WTC11 (cell line): ENCODE data around the gene BMP4.

Experiments used
- TEAD4 ChIP-seq: sonication (generic); formaldehyde crosslinking; IDR thresholded peaks from 2 replicates; pipeline ENCODE4 v1.8.0; 2022; ENCODE audit warnings: mild to moderate bottlenecking, missing genetic modification reagents
- TP53 ChIP-seq: sonication (generic); formaldehyde crosslinking; IDR thresholded peaks from 2 replicates; pipeline ENCODE4 v1.8.1; 2023; ENCODE audit warnings: mild to moderate bottlenecking, missing genetic modification reagents
- TF ChIP-seq, protein P1 (sequence below): fragments of 200-600 bp; IDR thresholded peaks from 2 replicates; pipeline ENCODE4 v1.8.0; 2022; ENCODE audit warnings: antibody characterized with exemption

GRCh38 chr14:53942970-53943750 lies 13.5 kb downstream of the BMP4 start:
- TF ChIP-seq TP53 (no peak), TEAD4 (CRISPR knock-in tag) (no peak)
- TF ChIP-seq, protein P1, sequence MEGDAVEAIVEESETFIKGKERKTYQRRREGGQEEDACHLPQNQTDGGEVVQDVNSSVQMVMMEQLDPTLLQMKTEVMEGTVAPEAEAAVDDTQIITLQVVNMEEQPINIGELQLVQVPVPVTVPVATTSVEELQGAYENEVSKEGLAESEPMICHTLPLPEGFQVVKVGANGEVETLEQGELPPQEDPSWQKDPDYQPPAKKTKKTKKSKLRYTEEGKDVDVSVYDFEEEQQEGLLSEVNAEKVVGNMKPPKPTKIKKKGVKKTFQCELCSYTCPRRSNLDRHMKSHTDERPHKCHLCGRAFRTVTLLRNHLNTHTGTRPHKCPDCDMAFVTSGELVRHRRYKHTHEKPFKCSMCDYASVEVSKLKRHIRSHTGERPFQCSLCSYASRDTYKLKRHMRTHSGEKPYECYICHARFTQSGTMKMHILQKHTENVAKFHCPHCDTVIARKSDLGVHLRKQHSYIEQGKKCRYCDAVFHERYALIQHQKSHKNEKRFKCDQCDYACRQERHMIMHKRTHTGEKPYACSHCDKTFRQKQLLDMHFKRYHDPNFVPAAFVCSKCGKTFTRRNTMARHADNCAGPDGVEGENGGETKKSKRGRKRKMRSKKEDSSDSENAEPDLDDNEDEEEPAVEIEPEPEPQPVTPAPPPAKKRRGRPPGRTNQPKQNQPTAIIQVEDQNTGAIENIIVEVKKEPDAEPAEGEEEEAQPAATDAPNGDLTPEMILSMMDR, result no peak
